CD8-positive, alpha-beta memory T cell (primary cell): ENCODE results near the gene GARIN3. TPM values are rescaled to one million over a fixed set of nuclear protein-coding genes. Genes with fewer than 3 reads are reported as not detected.
"Not testable (repeated sequence)": the region's sequence is repeated elsewhere in the genome, so short reads cannot be mapped to it uniquely, and the experiment has no call there.

ENCODE experiments used
- CTCF ChIA-PET: fragments of 350-600 bp; sonication (Branson Sonifier 250); formaldehyde crosslinking; loops from one replicate; lab custom pipeline; 2021; ENCODE audit warnings: antibody characterized with exemption; lab: Charles Lee
- POLR2A ChIA-PET: fragments of 350-600 bp; sonication (Branson Sonifier 250); formaldehyde crosslinking; loops from one replicate; lab custom pipeline; 2021; ENCODE audit warnings: antibody characterized with exemption; lab: Charles Lee
- DNase-seq, 5 donors: peaks; one replicate each; pipeline versions ENCODE4 v3.0.0 to v3.0.0-alpha.2; 2020 to 2022; ENCODE audit warnings: mixed read lengths in 1 of 5
- H3K27ac ChIP-seq: one replicate; pipeline ENCODE4 v1.7.0; 2013; ENCODE audit warnings: low read depth, mild to moderate bottlenecking, low read length, moderate library complexity
- H3K27me3 ChIP-seq: 2 replicates; pipeline ENCODE4 v1.7.0; 2013; ENCODE audit warnings: low read length, mild to moderate bottlenecking; ENCODE audit not compliant: insufficient read depth, poor library complexity, severe bottlenecking
- H3K36me3 ChIP-seq: 2 replicates; pipeline ENCODE4 v1.7.0; 2013; ENCODE audit warnings: mild to moderate bottlenecking, low read length, moderate library complexity; ENCODE audit not compliant: insufficient read depth
- H3K4me1 ChIP-seq: 2 replicates; pipeline ENCODE4 v1.7.0; 2013; ENCODE audit warnings: mild to moderate bottlenecking, low read length, moderate library complexity; ENCODE audit not compliant: insufficient read depth
- H3K4me3 ChIP-seq: 2 replicates; pipeline ENCODE4 v1.7.0; 2013; ENCODE audit warnings: mild to moderate bottlenecking, low read length
- H3K9me3 ChIP-seq: 2 replicates; pipeline ENCODE4 v1.7.0; 2013; ENCODE audit warnings: mild to moderate bottlenecking, low read length
- H3K27ac Mint-ChIP-seq, 8 donors: one replicate each; pipeline ENCODE4 v1.8.0; 2020 to 2021; ENCODE audit warnings: mixed read lengths in 8 of 8, mild to moderate bottlenecking in 6 of 8, inconsistent platforms in 3 of 8, moderate library complexity in 3 of 8
- H3K27me3 Mint-ChIP-seq, 2 donors: one replicate each; pipeline ENCODE4 v1.8.0; 2020 to 2021; ENCODE audit warnings: mixed read lengths in 2 of 2, mild to moderate bottlenecking in 1 of 2, moderate library complexity in 1 of 2
- H3K36me3 Mint-ChIP-seq, 3 donors: one replicate each; pipeline ENCODE4 v1.8.0; 2020 to 2021; ENCODE audit warnings: mixed read lengths in 3 of 3, inconsistent platforms in 1 of 3, mild to moderate bottlenecking in 1 of 3
- H3K4me1 Mint-ChIP-seq, 3 donors: one replicate each; pipeline ENCODE4 v1.8.0; 2020 to 2021; ENCODE audit warnings: mixed read lengths in 3 of 3, inconsistent platforms in 1 of 3, mild to moderate bottlenecking in 1 of 3
- H3K4me3 Mint-ChIP-seq, 7 donors: one replicate each; pipeline ENCODE4 v1.8.0; 2020 to 2021; ENCODE audit warnings: mixed read lengths in 7 of 7, mild to moderate bottlenecking in 6 of 7, moderate library complexity in 4 of 7, inconsistent platforms in 2 of 7
- H3K9me3 Mint-ChIP-seq, 5 donors: one replicate each; pipeline ENCODE4 v1.8.0; 2020 to 2022; ENCODE audit warnings: mixed read lengths in 5 of 5, mild to moderate bottlenecking in 3 of 5, moderate library complexity in 2 of 5, inconsistent platforms in 1 of 5
- polyA plus RNA-seq: library from polyadenylated mRNA; unstranded; fragments of 300-500 nt; fragmentation: Illumina TruSeq; gene quantifications from one replicate; pipeline ENCODE4 v1.2.3, GENCODE V29; 2021
- total RNA-seq, 2 experiments: library from RNA; stranded (reverse); gene quantifications; one replicate each; pipeline ENCODE4 v1.2.3, GENCODE V29; 2021

The GARIN3 gene
- total and polyA plus RNA-seq, 3 experiments from 2014 or later, result 0.29 to 0.50 TPM; not detected in 1

DNA sequence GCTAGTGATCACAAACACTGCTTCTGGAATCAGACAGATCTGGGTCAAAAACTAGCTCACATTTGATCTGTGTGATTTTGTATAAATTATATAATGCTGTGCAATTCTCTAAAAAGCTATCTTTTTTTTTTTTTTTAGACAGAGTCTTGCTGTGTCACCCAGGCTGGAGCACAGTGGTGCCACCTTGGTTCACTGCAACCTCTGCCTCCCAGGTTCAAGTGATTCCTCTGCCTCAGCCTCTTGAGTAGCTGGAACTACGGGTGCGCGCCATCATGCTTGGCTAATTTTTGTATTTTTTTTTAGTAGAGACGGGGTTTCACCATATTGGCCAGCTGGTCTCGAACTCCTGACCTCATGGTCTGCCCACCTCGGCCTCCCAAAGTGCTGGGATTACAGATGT, 19.1 kb upstream of the GARIN3 start:
- not testable (repeated sequence) for H3K9me3 ChIP-seq, H3K27ac ChIP-seq, H3K27me3 Mint-ChIP-seq, DNase-seq, H3K9me3 Mint-ChIP-seq, H3K27me3 ChIP-seq
- peak overlapping the region; percentile 51 to 97 (median 90) for H3K27ac Mint-ChIP-seq
- H3K4me3 Mint-ChIP-seq, result peak overlapping the region; percentile 84 to 100 (median 97)
- peak overlapping the region; percentile 79 for H3K4me3 ChIP-seq
- ChIA-PET CTCF (interaction anchor here (0.9 to 8.1 kb wide), 6 partner anchors 9 to 42 kb away, joined by 3 to 46 read pairs (median 4); partner anchors contain the start of gene MED7), POLR2A (interaction anchor here (0.6 to 1.2 kb wide), 5 partner anchors 9 to 41 kb away, joined by 3 to 8 read pairs (median 4); no protein-coding TSS in a partner anchor)
- H3K36me3 ChIP-seq, result peaks cover 27% of the 10 kb centered on the region
- H3K4me1 ChIP-seq, result peaks cover 59% of the 10 kb centered on the region
- H3K4me1 Mint-ChIP-seq, result peaks cover 59 to 72% (median 68%) of the 10 kb centered on the region in 3 donors
- peaks cover 34 to 84% (median 46%) of the 10 kb centered on the region in 3 donors for H3K36me3 Mint-ChIP-seq

DNA sequence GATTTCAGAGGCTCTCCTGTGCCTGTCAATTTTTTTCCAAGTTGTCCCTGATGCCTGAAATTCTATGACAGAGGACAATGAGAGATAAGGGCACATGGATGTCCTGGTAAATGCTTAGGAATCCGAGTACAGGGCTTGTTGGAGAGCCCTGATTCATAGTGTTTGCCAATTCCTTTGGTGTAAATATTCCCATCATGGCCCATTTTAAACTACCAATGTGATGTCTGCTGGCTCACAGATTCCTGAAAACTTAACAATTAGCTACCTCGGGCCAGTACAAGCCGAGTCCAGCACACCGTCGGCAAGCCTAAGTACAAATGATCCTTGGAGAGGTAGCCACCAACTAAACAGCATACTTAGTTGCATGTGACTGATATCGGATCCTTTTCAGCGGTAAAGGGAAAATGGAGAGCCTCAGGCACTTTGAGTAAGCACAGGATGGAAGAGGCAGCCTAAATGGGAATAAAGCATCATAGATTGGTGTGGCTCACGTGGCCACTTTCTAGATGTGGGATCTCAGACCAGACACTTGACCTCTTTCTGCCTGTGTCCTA, 18.1 kb upstream of the GARIN3 start:
- ChIA-PET CTCF (interaction anchor here (0.7 to 8.1 kb wide), 6 partner anchors 9 to 65 kb away, joined by 3 to 46 read pairs (median 4); partner anchors contain the start of gene MED7), POLR2A (interaction anchor here (1.1 to 6.0 kb wide), 3 partner anchors 9 to 41 kb away, joined by 3 to 66 read pairs (median 5); no protein-coding TSS in a partner anchor)
- peak overlapping the region; percentile 30 for H3K27ac ChIP-seq
- Mint-ChIP-seq H3K4me3 (peak overlapping the region; percentile 84 to 100 (median 97)), H3K9me3 (no peaks in the 10 kb centered on the region), H3K4me1 (peaks cover 61 to 72% (median 69%) of the 10 kb centered on the region in 3 donors), H3K27ac (peak overlapping the region; percentile 54 to 97 (median 90)), H3K36me3 (peaks cover 34 to 78% (median 46%) of the 10 kb centered on the region in 3 donors), H3K27me3 (no peaks in the 10 kb centered on the region)
- H3K36me3 ChIP-seq, result peaks cover 27% of the 10 kb centered on the region
- no peaks in the 10 kb centered on the region for H3K9me3 ChIP-seq
- no peak for DNase-seq
- H3K27me3 ChIP-seq, result no peaks in the 10 kb centered on the region
- peaks cover 60% of the 10 kb centered on the region for H3K4me1 ChIP-seq
- H3K4me3 ChIP-seq, result peak overlapping the region; percentile 79

DNA sequence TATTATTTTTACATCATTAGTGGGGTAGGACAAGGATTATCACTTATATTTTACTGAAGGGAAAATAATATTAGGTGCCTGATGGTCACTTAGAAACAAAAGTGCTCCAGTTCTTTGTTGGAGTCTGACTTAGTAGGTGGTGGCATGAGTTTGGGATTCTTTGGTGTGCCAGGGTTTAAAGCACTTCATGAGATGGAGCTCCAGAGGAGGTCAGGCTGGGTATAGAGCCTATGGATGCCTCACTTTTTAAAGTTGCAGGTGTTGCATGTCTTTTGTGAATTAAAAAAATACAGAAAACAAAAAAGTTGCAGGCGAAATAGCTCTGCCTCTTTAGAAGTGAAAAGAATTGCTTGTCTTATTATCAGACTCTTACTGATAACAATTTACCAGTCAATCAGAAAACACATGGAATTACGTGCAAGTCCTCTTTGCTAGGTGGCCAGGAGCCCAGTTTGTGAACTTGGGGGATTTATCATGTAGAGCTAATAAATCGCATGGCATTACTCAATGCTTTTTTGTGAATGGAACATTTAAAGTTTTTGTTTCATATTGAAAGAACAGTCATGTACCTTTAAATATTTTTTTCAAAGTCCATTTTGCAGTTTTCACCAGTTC, 16.2 kb upstream of the GARIN3 start:
- peaks cover 37 to 60% (median 38%) of the 10 kb centered on the region in 3 donors for H3K36me3 Mint-ChIP-seq
- Histone ChIP-seq H3K27ac (peak overlapping the region; percentile 79), H3K4me3 (peak overlapping the region; percentile 84), H3K36me3 (peaks cover 25% of the 10 kb centered on the region), H3K27me3 (no peaks in the 10 kb centered on the region), H3K4me1 (peaks cover 60% of the 10 kb centered on the region), H3K9me3 (no peaks in the 10 kb centered on the region)
- peaks cover 61 to 72% (median 69%) of the 10 kb centered on the region in 3 donors for H3K4me1 Mint-ChIP-seq
- ChIA-PET POLR2A (interaction anchor here (0.6 to 6.0 kb wide), 7 partner anchors 10 to 91 kb away, joined by 3 to 66 read pairs (median 4); no protein-coding TSS in a partner anchor), CTCF (interaction anchor here (0.7 to 4.1 kb wide), 3 partner anchors 8 to 44 kb away, joined by 3 to 33 read pairs (median 3); no protein-coding TSS in a partner anchor)
- peak overlapping the region; percentile 35 to 99 (median 96) for H3K27ac Mint-ChIP-seq
- no peak for DNase-seq
- H3K27me3 Mint-ChIP-seq, result no peaks in the 10 kb centered on the region
- H3K4me3 Mint-ChIP-seq, result peak overlapping the region; percentile 93 to 100 (median 97)
- H3K9me3 Mint-ChIP-seq, result no peaks in the 10 kb centered on the region

DNA sequence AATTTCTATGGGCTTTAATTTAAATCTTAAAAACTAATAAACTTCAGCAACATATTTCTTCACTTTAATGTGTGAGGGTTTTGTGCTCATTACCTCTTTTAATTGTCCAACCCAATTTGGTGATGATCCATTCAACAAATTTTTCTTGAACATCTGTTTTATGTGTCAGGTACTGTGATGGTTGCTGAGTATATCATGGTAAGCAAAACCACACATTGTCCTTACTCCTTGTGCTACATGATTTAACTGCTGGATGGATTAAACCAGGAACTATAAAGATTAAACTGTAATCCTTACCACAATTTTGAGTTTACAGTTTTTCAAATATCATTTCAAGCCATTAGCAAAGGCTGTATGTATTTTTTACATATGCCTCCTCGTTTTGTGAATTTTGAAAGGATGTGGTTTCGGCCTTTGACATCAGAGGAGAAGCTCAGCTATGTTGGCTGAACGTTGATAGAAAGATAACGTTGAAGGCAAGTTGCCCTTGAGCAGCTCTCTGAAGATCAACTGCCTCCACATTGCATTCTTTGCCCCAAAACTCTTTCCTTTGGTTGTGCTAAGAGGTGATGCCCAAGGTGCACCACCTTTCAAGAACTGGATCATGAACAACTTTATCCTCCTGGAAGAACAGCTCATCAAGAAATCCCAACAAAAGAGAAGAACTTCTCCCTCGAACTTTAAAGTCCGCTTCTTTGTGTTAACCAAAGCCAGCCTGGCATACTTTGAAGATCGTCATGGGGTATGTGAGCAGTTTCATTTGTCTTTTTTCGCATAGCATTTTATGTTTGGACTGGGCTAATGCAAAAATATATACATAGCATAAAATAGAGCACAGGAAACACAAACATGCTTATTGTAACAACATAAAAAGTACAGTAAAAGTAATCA, 14.6 kb upstream of the GARIN3 start, which contains the start of gene ITK:
TSS of gene ITK (plus strand) at position 467 of the 891 bp plus-strand sequence. CDS start at position 605, 138 bp downstream.
- ChIA-PET POLR2A (interaction anchor here (0.6 to 6.0 kb wide), 11 partner anchors 8 to 407 kb away, joined by 3 to 66 read pairs (median 4); partner anchors contain the start of gene MED7), CTCF (interaction anchor here (0.7 to 4.1 kb wide), 9 partner anchors 8 to 91 kb away, joined by 3 to 33 read pairs (median 4); no protein-coding TSS in a partner anchor)
- peak within 1 kb of the TSS; percentile 87 to 99 (median 97) for H3K27ac Mint-ChIP-seq
- H3K9me3 Mint-ChIP-seq, result no peaks in the 10 kb centered on the region
- peak within 1 kb of the TSS; percentile 79 for H3K27ac ChIP-seq
- peaks cover 18% of the 10 kb centered on the region for H3K36me3 ChIP-seq
- H3K36me3 Mint-ChIP-seq, result peaks cover 22 to 44% (median 32%) of the 10 kb centered on the region in 3 donors
- H3K4me1 Mint-ChIP-seq, result peaks cover 54 to 64% (median 55%) of the 10 kb centered on the region in 3 donors
- H3K4me3 Mint-ChIP-seq, result peak within 1 kb of the TSS; percentile 93 to 100 (median 97)
- H3K4me1 ChIP-seq, result peaks cover 45% of the 10 kb centered on the region
- H3K4me3 ChIP-seq, result peak within 1 kb of the TSS; percentile 84
- DNase-seq, result peak in 4 of 5 donors; percentile 25 to 80 (median 73)
- no peaks in the 10 kb centered on the region for H3K27me3 Mint-ChIP-seq
- H3K27me3 ChIP-seq, result no peaks in the 10 kb centered on the region
- no peaks in the 10 kb centered on the region for H3K9me3 ChIP-seq

DNA sequence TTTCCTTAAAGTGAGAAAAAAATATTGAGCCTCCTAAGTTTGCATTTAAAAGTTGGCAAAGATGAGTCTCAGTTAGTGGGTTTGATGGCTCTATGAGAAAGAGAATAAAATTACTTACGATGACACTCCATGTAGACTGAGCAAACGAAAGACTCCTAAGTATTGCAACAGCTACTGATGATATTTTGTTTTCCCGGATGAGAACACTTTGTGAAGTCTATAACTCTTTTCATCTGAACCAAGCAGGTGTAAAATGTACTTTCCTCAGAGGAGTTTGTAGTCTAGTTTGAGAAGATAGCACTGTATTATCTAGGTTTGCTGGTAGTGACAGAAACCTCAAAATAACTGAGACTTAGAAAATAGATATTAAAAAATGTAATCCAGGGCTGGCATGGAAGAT, 12.9 kb upstream of the GARIN3 start:
- Histone ChIP-seq H3K27ac (no peak overlapping the region), H3K36me3 (peaks cover 9% of the 10 kb centered on the region), H3K9me3 (no peaks in the 10 kb centered on the region), H3K27me3 (no peaks in the 10 kb centered on the region), H3K4me1 (peaks cover 35% of the 10 kb centered on the region), H3K4me3 (peak overlapping the region; percentile 84)
- H3K27ac Mint-ChIP-seq, result peak overlapping the region; percentile 85 to 99 (median 96)
- H3K36me3 Mint-ChIP-seq, result peaks cover 18 to 31% (median 25%) of the 10 kb centered on the region in 3 donors
- POLR2A ChIA-PET, result interaction anchor here (0.8 to 6.0 kb wide), 5 partner anchors 9 to 23 kb away, joined by 3 to 66 read pairs (median 3); no protein-coding TSS in a partner anchor
- DNase-seq, result no peak
- no peaks in the 10 kb centered on the region for H3K9me3 Mint-ChIP-seq
- CTCF ChIA-PET, result interaction anchor here (0.6 to 4.1 kb wide), 4 partner anchors 10 to 30 kb away, joined by 3 to 33 read pairs (median 7); no protein-coding TSS in a partner anchor
- no peaks in the 10 kb centered on the region for H3K27me3 Mint-ChIP-seq
- peaks cover 55 to 63% (median 58%) of the 10 kb centered on the region in 3 donors for H3K4me1 Mint-ChIP-seq
- H3K4me3 Mint-ChIP-seq, result peak overlapping the region; percentile 29 to 79 (median 68)

DNA sequence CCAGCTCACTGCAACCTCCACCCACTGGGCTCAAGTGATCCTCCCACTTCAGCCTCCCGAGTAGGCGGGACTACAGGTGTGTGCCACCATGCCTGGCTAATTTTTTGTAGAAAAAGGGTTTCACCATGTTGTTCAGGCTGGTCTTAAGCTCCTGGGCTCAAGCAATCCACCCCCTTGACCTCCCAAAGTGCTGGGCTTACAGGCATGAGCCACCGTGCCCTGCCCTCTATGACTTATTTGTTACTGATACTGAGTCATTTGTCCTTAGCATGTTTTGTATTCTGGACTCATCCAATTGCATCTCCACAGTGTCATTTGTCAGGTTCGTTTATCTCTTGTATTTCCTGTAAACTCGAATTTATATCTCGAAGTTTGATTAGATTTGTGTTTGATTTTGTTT, 11.9 kb upstream of the GARIN3 start:
- peak overlapping the region; percentile 84 for H3K4me3 ChIP-seq
- no peaks in the 10 kb centered on the region for H3K36me3 ChIP-seq
- peaks cover 50 to 62% (median 58%) of the 10 kb centered on the region in 3 donors for H3K4me1 Mint-ChIP-seq
- H3K4me1 ChIP-seq, result peaks cover 45% of the 10 kb centered on the region
- CTCF ChIA-PET, result interaction anchor here (1.0 kb wide), 1 partner anchor 34 kb away, joined by 3 read pairs; no protein-coding TSS in a partner anchor
- POLR2A ChIA-PET, result no interaction called here
- H3K9me3 ChIP-seq, result no peaks in the 10 kb centered on the region
- H3K9me3 Mint-ChIP-seq, result no peaks in the 10 kb centered on the region
- no peaks in the 10 kb centered on the region for H3K27me3 Mint-ChIP-seq
- no peak for DNase-seq
- peaks cover 9 to 22% (median 19%) of the 10 kb centered on the region in 3 donors for H3K36me3 Mint-ChIP-seq
- peak overlapping the region; percentile 17 for H3K27ac ChIP-seq
- H3K4me3 Mint-ChIP-seq, result peak overlapping the region; percentile 29 to 79 (median 68)
- H3K27me3 ChIP-seq, result no peaks in the 10 kb centered on the region
- H3K27ac Mint-ChIP-seq, result peak overlapping the region; percentile 85 to 99 (median 96)
